Activated naive CD4-positive, alpha-beta T cell treated with anti-CD3 and anti-CD28 coated beads, Interleukin-2, amount 50 U/mL, for 24 hours (primary cell): ENCODE results near the gene SULT1B1.
"Not testable (repeated sequence)": the region's sequence is repeated elsewhere in the genome, so short reads cannot be mapped to it uniquely, and the experiment has no call there.

Experiments used
- H3K27ac Mint-ChIP-seq: one replicate; pipeline ENCODE4 v1.8.0; 2021; ENCODE audit warnings: mild to moderate bottlenecking, mixed read lengths
- H3K27me3 Mint-ChIP-seq: one replicate; pipeline ENCODE4 v1.8.0; 2021; ENCODE audit warnings: mixed read lengths
- H3K36me3 Mint-ChIP-seq: one replicate; pipeline ENCODE4 v1.8.0; 2021; ENCODE audit warnings: mixed read lengths
- H3K4me1 Mint-ChIP-seq: one replicate; pipeline ENCODE4 v1.8.0; 2021; ENCODE audit warnings: mixed read lengths
- H3K4me3 Mint-ChIP-seq: one replicate; pipeline ENCODE4 v1.8.0; 2021; ENCODE audit warnings: mild to moderate bottlenecking, mixed read lengths
- H3K9me3 Mint-ChIP-seq: one replicate; pipeline ENCODE4 v1.8.0; 2021; ENCODE audit warnings: mixed read lengths

Gene SULT1B1

DNA sequence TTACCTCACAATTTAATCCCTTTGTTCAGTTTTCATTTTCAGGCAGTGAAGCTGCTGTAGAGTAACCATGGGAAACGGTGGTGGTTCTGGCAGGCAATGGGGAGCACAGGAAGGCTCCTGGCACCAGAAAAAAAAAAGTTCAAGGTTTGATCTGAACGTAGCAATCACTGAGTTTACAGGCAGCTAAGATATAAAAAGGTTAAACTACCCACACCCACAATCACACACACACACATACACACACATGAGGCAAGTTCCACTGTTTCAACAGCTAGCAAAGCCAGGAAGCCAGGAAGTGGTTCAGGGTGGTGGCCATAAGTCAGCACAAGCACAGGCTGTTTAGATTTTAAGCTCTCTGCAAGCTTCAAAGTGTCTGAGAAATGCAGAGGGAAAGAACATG is at the start of gene SULT1B1:
Gene SULT1B1, minus strand, starts transcription at position 166 of the 400 bp plus-strand sequence. CDS start 5,403 bp downstream, outside the sequence.
- H3K27me3 Mint-ChIP-seq = no peaks in the 10 kb centered on the region
- H3K4me3 Mint-ChIP-seq = peak within 1 kb of the TSS; percentile 82
- H3K4me1 Mint-ChIP-seq = peaks cover 76% of the 10 kb centered on the region
- no peaks in the 10 kb centered on the region for H3K9me3 Mint-ChIP-seq
- H3K36me3 Mint-ChIP-seq = no peaks in the 10 kb centered on the region
- H3K27ac Mint-ChIP-seq = peak within 1 kb of the TSS; percentile 96

DNA sequence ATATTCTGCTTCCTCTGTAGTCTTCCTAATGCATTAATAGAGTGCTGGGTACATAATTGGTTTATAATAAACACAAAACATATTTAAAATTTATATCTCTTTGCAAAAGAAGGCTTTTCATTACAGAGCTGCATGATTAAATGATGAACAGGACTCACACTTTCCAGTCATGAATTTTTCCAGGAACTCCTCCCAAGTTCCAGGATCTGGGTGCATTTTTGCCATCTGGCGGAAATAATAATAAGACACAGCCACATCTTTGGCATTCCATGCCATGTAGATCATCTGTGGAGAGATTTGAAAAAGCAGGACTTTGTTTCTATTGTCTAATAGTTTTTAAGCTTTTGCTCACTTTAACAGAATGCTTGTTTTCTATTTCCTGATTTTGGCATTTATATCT is 40.2 kb upstream of the SULT1B1 start:
- H3K9me3 Mint-ChIP-seq = no peaks in the 10 kb centered on the region
- H3K4me3 Mint-ChIP-seq = no peak overlapping the region
- no peak overlapping the region for H3K27ac Mint-ChIP-seq
- H3K36me3 Mint-ChIP-seq = peaks cover 4% of the 10 kb centered on the region
- no peaks in the 10 kb centered on the region for H3K27me3 Mint-ChIP-seq
- no peaks in the 10 kb centered on the region for H3K4me1 Mint-ChIP-seq

DNA sequence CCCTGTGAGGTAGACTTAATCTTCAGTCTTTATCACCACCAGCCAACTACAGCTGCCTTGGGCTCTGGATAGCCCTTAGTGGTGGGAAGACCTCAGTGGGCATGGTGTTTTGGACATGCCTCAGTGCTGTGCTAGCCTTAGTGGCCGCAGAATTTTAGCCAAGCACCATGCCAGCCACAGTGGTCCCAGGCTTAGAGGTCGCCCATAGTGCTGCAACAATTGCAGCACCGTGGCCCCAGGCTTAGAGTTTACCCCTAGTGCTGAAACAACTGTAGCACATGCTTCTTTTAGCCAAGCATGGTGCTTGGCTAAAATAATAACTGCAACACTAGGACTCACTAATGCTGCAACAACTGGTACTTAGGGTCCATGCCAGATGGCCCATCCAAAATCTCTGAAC is 38.9 kb upstream of the SULT1B1 start:
- H3K4me3 Mint-ChIP-seq = no peak overlapping the region
- H3K36me3 Mint-ChIP-seq = peaks cover 4% of the 10 kb centered on the region
- no peaks in the 10 kb centered on the region for H3K27me3 Mint-ChIP-seq
- H3K27ac Mint-ChIP-seq = no peak overlapping the region
- no peaks in the 10 kb centered on the region for H3K9me3 Mint-ChIP-seq
- no peaks in the 10 kb centered on the region for H3K4me1 Mint-ChIP-seq

DNA sequence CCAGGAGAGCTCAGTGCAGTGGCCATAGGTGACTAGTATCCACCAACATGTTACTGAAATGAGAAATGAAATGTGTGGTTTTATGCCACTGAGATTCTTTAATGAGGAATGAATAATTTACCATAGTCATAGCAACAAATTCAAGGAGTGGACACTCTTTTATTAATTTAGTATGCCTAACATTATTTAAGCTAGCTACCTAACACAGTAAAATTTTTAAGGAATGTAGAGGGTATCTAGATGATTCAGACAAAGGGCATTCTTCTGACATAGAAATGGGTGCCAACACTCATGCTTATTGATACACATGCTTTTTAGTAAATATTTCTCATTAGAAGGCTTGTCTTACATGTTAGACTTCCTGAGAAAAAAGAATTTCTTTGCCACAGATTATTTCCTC is 33.3 kb upstream of the SULT1B1 start:
- H3K4me1 Mint-ChIP-seq = peaks cover 5% of the 10 kb centered on the region
- no peak overlapping the region for H3K4me3 Mint-ChIP-seq
- no peaks in the 10 kb centered on the region for H3K27me3 Mint-ChIP-seq
- no peak overlapping the region for H3K27ac Mint-ChIP-seq
- H3K36me3 Mint-ChIP-seq = peaks cover 4% of the 10 kb centered on the region
- no peaks in the 10 kb centered on the region for H3K9me3 Mint-ChIP-seq

DNA sequence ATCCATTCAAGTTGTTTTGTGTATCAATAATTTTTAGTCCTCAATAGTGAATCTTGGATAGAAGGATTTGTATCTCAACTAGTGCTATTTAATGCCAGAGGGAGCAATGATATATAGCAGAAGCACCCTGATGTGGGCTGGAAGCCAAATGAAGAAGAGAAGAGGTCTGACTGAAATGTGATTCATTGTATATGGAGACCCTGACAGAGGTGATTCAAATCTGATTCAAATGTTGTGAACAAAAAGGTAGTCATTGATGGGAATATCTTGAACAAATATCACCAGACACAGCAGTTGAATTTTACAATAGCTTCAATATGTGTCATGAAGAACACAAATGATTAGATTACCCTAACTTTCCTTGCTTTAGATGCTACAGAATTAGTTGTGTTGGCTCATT is 27.5 kb upstream of the SULT1B1 start:
- Mint-ChIP-seq H3K36me3 (no peaks in the 10 kb centered on the region), H3K9me3 (no peaks in the 10 kb centered on the region), H3K4me3 (no peak overlapping the region), H3K27me3 (no peaks in the 10 kb centered on the region), H3K27ac (no peak overlapping the region), H3K4me1 (no peaks in the 10 kb centered on the region)

DNA sequence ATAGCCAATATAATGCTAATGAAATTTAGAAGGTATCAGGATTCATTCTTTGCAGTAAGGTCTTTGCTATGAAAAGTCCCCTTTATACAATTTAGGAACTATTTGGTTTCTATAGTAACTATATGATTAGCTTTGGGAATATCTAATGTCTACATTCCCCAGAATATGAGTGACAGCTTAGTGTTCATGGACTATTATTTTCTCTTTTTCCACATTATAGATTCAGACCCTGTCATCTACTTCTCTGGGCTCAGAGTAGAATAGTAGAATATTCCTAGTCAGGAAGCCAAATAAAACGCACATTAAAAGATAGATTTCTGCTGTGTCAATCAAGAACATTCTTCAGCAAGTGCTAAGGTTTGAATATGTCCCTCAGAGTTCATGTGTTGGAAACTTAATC is 26.1 kb upstream of the SULT1B1 start:
- Mint-ChIP-seq H3K4me1 (no peaks in the 10 kb centered on the region), H3K36me3 (no peaks in the 10 kb centered on the region), H3K27me3 (no peaks in the 10 kb centered on the region), H3K27ac (no peak overlapping the region), H3K9me3 (no peaks in the 10 kb centered on the region), H3K4me3 (no peak overlapping the region)

DNA sequence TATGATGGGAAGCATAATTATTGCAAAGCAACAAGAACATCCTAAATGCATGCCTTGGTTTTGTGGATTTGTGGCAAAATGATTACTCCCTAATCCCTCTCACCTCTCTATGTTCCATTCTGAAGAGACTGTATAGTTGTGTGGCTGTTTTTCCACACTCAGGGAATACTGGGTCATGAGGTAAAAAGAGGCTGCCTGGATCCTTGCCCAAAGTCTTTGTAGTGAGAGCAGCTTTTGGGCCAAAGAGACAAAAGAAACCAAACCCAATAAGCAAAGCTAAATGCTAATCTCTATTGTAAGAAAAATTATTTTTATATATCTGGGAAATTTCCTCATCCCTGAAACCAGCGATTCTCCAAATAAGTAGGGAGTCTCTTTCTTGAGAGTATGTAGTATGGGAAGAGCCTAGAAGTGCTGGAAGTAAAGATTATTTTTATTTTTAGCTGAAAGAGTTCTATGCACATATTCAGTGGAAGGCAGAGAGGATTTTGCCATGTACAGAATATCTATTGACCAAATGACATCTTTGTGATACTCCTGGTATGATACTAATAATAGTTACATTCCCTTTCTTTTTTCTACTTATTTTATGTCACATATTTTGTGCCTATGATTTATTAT is 24.9 kb upstream of the SULT1B1 start:
- no peaks in the 10 kb centered on the region for H3K9me3 Mint-ChIP-seq
- H3K27ac Mint-ChIP-seq = no peak overlapping the region
- no peaks in the 10 kb centered on the region for H3K27me3 Mint-ChIP-seq
- no peaks in the 10 kb centered on the region for H3K36me3 Mint-ChIP-seq
- H3K4me3 Mint-ChIP-seq = no peak overlapping the region
- no peaks in the 10 kb centered on the region for H3K4me1 Mint-ChIP-seq

DNA sequence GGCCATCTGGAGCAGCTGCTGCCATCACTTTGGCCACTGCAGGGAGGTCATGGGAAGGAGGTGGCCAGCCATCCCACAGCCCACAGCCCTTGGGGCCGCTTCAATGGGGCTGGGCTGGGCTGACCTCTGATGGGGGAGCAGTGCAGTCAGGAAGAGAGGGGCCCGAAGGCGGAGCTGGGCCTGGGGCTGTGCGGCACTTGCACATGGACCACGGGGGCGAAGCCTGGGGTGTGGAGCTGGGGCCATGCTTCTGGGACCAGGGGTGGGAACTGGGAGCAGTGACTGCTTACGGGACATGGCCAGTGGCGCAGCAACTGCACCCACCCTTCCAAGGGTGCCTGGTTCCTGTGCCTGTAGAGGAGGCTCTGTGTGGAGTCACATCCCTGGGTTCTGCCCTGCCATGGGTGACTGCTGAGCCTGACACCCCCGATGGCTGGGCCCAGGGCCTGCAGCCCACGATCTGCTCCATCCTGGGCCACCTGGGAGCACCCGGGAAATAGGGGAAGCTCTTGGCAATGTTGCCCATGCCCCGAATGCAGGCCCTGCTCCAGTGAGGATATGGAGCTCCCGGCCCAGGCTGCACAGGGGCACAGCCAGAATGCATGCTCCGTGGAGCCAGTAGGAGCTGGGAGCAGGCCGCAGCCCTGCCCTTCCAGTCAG is 22.4 kb upstream of the SULT1B1 start:
- H3K9me3 Mint-ChIP-seq = no peaks in the 10 kb centered on the region
- no peaks in the 10 kb centered on the region for H3K4me1 Mint-ChIP-seq
- H3K4me3 Mint-ChIP-seq = no peak overlapping the region
- no peak overlapping the region for H3K27ac Mint-ChIP-seq
- no peaks in the 10 kb centered on the region for H3K36me3 Mint-ChIP-seq
- H3K27me3 Mint-ChIP-seq = no peaks in the 10 kb centered on the region

DNA sequence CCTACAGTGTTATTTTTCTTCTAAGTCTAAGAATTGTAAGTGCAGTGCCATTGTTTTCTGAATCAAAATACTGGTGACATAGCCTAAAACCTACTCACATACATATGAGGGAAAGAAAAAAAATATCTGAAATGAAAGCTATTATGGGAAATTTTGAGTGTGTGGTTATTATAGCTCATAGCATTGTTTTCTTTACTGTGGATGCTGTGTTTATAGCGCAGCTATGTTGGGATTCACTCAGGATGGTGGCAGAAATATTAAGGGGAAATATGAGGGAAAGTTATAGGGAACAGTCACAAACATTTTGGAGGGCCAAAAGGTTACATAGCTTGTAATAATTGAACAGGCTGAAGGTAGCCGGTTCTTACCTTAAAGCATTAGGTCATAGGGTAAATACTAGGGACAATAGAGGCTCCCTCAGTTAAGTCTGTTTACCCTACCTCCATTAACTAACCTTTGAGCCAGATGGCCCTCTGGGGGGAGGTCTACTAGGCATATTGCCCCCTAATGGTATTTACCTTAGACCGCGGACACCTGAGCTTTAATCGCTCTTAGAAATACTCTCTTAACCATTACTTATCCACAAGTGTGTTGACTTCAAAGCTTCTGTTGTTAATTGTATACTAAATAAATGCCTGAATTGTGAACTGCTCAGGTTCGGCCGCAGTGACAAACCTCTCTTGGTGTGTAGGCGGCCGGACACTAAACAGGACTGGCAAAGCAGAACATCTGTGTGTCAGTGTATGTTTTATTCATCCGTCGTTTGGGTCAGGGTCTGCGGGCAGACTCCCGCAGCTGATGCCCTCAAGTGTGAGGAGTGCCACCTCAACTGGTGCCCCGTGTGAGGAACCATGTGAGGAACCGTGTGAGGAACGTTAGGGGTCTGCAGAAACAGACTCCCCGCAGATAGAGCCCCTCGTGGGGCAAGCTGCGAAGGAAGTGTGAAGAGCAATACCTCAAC is 21.3 kb upstream of the SULT1B1 start:
- Mint-ChIP-seq H3K27ac (no peak overlapping the region), H3K27me3 (no peaks in the 10 kb centered on the region), H3K36me3 (no peaks in the 10 kb centered on the region), H3K4me3 (no peak overlapping the region), H3K4me1 (no peaks in the 10 kb centered on the region), H3K9me3 (no peaks in the 10 kb centered on the region)

DNA sequence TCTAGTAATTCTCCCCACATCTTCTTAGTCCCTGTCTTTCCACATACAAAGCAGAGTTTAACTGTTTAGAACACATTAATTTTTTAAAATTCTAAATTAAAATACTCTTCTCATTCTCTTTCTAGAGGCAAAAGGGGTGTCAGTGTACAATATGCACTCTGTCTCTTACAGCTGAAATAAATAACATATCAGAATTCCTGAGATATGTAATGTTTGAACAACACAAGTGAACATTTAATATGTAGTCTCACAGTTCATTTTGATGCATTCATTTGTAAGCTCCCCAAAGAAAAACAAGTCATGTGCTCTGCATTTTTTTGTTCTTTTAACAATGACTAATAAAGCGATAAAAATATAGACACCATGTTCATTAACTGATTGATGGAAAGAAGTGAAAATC is 19.7 kb upstream of the SULT1B1 start:
- peaks cover 5% of the 10 kb centered on the region for H3K4me1 Mint-ChIP-seq
- H3K27ac Mint-ChIP-seq = no peak overlapping the region
- H3K4me3 Mint-ChIP-seq = no peak overlapping the region
- H3K27me3 Mint-ChIP-seq = no peaks in the 10 kb centered on the region
- no peaks in the 10 kb centered on the region for H3K36me3 Mint-ChIP-seq
- no peaks in the 10 kb centered on the region for H3K9me3 Mint-ChIP-seq

DNA sequence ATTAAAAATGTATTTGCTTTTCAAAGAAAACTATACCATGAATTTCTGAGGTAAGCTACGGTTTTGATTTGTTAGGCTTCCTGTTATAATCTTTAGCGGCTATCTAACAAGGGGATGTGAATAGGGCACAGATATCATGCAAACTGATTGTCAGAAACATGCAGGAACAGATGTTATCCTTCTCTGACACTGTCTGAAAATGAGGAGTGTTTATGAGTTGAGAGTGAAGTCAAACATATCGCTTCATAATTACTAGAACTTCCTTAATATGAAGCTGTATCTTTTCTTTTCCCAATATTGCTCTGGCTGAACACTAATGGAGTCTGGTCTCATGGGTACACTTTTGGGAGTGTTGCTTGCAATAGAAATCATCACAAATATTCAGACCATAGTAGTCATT is 16.3 kb upstream of the SULT1B1 start:
- peaks cover 5% of the 10 kb centered on the region for H3K4me1 Mint-ChIP-seq
- no peak overlapping the region for H3K4me3 Mint-ChIP-seq
- no peaks in the 10 kb centered on the region for H3K27me3 Mint-ChIP-seq

DNA sequence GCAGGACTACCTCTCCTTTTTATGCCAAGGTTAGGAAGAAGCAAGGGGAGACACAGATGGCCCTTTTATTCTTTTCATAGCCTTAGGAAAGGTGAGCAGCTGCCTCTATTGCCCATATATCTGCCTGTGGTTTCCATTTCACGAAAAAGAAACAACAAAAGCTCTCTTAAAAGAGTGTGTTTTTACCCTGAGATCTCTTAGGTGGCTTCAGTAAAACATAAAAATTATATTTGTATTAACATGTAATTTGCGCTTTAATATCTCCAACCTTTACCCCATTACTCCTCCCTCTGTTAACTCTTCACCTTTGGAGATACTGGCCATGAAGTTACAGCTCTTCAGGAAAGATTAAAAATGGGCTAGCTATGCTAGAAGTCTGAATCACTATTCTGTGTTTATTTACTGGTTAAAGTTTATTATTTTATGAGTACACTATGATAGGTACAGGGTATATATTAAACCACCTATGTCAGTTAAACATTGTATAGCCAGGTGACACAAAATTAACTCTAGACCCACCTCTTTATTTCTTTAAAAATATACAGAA is 15.0 kb upstream of the SULT1B1 start:
- Mint-ChIP-seq H3K36me3 (no peaks in the 10 kb centered on the region), H3K27ac (no peak overlapping the region), H3K27me3 (no peaks in the 10 kb centered on the region), H3K9me3 (no peaks in the 10 kb centered on the region), H3K4me3 (no peak overlapping the region), H3K4me1 (peaks cover 11% of the 10 kb centered on the region)

More for the DNA sequence above, 16.3 kb upstream of the SULT1B1 start:
- no peaks in the 10 kb centered on the region for H3K9me3 Mint-ChIP-seq
- H3K36me3 Mint-ChIP-seq = no peaks in the 10 kb centered on the region
- no peak overlapping the region for H3K27ac Mint-ChIP-seq

DNA sequence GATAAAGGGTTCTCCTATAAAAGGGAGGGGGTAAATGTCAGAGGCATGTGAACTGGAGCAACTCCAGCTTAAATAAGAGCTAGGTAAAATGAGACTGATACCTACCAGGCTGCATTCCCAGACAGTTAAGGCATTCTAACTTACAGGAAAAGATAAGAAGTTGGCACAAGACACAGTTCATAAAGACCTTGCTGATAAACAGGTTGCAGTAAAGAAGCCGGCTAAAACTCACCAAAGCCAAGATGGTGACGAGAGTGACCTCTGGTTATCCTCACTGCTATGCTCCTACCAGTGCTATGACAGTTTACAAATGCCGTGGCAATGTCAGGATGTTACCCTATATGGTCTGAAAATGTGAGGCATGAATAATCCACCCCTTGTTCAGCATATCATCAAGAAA is 13.1 kb upstream of the SULT1B1 start:
- H3K27me3 Mint-ChIP-seq = no peaks in the 10 kb centered on the region
- no peak overlapping the region for H3K27ac Mint-ChIP-seq
- no peaks in the 10 kb centered on the region for H3K36me3 Mint-ChIP-seq
- no peaks in the 10 kb centered on the region for H3K9me3 Mint-ChIP-seq
- H3K4me1 Mint-ChIP-seq = peaks cover 15% of the 10 kb centered on the region
- H3K4me3 Mint-ChIP-seq = no peak overlapping the region

DNA sequence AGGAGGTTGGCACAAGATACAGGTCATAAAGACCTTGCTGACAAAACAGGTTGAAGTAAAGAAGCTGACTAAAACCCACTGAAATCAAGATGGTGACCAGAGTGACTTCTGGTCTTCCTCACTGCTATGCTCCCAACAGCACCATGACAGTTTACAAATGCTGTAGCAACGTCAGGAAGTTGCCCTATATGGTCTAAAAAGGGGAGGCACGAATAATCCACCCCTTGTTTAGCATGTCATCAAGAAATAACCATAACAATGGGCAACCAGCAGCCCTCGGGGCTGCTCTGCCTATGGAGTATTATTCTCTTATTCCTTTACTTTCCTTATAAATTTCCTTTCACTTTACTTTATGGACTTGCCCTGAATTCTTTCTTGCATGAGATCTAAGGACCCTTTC is 8.1 kb upstream of the SULT1B1 start:
- H3K27me3 Mint-ChIP-seq, H3K9me3 Mint-ChIP-seq, H3K4me3 Mint-ChIP-seq, H3K36me3 Mint-ChIP-seq: not testable (repeated sequence)
- H3K4me1 Mint-ChIP-seq = peaks cover 36% of the 10 kb centered on the region
- H3K27ac Mint-ChIP-seq = peak overlapping the region; percentile 12

DNA sequence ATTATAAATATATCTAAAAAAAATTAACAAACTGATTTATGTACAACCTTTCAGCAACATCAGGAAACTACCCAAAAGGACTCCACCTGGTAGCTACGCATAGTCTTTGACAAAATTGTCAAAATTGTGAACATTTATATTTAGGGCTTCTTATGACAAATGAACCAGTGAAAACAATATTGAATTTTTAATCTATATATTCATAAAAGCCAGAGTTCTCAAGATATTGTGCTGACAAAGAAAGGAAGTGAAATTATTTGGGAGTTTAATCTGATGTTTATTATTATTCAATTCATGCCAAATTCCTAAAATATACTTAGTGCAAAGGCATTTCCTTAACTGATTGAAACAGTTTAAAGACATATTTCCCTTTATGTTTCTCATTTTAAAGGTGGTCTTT is 5.3 kb upstream of the SULT1B1 start:
- Mint-ChIP-seq H3K36me3 (peaks cover 2% of the 10 kb centered on the region), H3K9me3 (no peaks in the 10 kb centered on the region), H3K27me3 (no peaks in the 10 kb centered on the region), H3K4me1 (peaks cover 47% of the 10 kb centered on the region), H3K4me3 (no peak overlapping the region), H3K27ac (no peak overlapping the region)

DNA sequence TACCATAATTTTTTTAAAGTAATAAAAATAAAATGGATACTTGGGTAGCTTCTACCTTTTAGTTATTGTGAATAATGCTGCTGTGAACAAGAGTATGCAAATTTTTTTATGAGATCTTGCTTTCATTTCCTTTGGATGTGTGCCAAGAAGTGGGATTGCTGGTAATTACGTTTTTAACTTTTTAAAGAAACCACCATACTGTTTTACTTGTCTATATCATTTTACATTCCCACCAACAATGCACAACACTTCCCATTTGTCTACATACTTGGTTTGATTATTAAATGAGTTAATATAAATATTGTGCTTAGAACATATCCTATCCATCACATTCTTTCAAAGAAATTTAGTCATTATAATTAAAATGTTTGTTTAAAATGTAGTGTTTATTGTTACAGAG is 3.9 kb upstream of the SULT1B1 start:
- Mint-ChIP-seq H3K36me3 (peaks cover 2% of the 10 kb centered on the region), H3K27ac (peak overlapping the region; percentile 30), H3K9me3 (no peaks in the 10 kb centered on the region), H3K27me3 (no peaks in the 10 kb centered on the region), H3K4me1 (peaks cover 56% of the 10 kb centered on the region), H3K4me3 (peak overlapping the region; percentile 44)
